ENCODE results near the gene NDUFAF4.

DNA sequence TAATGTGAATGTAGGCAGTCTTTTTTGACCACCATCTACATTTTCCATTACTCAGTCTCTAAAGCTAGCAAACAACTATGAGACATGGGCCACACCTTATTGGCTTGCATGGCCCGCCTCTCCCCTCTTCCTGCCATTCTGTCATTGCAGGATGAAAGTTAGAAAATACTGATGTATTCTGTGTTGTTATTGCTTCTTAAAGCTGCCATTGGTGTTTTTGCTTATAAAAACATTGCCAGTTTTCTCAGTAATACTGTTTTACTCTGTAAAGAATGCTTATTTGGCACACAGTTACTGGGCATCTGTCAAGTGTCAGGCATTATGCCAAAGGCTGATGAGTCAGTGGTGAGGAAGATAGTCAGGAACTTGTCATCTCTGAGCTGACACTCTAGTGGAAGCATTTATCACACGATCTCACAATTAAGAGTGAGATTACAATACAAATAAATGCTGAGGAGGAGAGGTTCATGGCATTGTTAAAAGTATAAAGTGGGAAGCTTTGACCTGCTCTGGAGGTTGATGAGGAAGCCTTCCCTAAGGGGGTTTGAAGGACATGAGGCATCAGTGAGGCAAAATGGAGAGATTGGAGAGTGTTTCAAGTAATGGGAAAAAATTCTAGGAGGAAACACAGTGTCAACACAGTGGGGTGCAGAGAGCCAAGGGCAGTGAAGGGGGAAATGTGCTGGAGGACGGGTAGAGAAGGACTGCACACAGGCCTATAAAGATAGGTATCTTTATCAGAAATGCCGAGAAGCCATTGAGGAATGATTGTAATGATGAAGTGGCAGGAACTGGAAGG, 41.5 kb upstream of the NDUFAF4 start:
- no peak for TF ChIP-seq SIN3A (conservative IDR thresholded peaks at IDR 0.05 in 1 of 2, IDR thresholded peaks at IDR 0.05 in 1 of 2; ENCODE audit: low read depth in 1 of 2, low read length in 2 of 2)
- no peak for TF ChIP-seq HDAC2 (IDR thresholded peaks at IDR 0.05; ENCODE audit: borderline replicate concordance in 1 of 2, low read depth in 2 of 2, low read length in 2 of 2)
- TF ChIP-seq HDAC6 (IDR thresholded peaks at IDR 0.05; ENCODE audit: low read depth, low read length), result no peak
- no peak for TF ChIP-seq CREB1 (IDR thresholded peaks at IDR 0.05)
- no peak for TF ChIP-seq SP1 (IDR thresholded peaks at IDR 0.05; ENCODE audit: low read depth, low read length)
- no peak for TF ChIP-seq JUN (IDR thresholded peaks at IDR 0.05; ENCODE audit: low read depth, low read length)
- TF ChIP-seq, protein P1, sequence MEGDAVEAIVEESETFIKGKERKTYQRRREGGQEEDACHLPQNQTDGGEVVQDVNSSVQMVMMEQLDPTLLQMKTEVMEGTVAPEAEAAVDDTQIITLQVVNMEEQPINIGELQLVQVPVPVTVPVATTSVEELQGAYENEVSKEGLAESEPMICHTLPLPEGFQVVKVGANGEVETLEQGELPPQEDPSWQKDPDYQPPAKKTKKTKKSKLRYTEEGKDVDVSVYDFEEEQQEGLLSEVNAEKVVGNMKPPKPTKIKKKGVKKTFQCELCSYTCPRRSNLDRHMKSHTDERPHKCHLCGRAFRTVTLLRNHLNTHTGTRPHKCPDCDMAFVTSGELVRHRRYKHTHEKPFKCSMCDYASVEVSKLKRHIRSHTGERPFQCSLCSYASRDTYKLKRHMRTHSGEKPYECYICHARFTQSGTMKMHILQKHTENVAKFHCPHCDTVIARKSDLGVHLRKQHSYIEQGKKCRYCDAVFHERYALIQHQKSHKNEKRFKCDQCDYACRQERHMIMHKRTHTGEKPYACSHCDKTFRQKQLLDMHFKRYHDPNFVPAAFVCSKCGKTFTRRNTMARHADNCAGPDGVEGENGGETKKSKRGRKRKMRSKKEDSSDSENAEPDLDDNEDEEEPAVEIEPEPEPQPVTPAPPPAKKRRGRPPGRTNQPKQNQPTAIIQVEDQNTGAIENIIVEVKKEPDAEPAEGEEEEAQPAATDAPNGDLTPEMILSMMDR (IDR thresholded peaks at IDR 0.05; ENCODE audit: control extremely low read depth in 1 of 3, insufficient read depth in 1 of 3, low read depth in 1 of 3, low read length in 3 of 3), result no peak
- no peak for TF ChIP-seq EZH2 (IDR thresholded peaks at IDR 0.05; ENCODE audit: low read depth, low read length, severe bottlenecking)
- TF ChIP-seq CHD2 (IDR thresholded peaks at IDR 0.05; ENCODE audit: low read length), result no peak
- no peak for TF ChIP-seq POLR2A (IDR thresholded peaks at IDR 0.05; ENCODE audit: control extremely low read depth in 1 of 2, low read depth in 2 of 2, low read length in 2 of 2)
- TF ChIP-seq TBP (IDR thresholded peaks at IDR 0.05; ENCODE audit: low read depth, low read length), result no peak
- TF ChIP-seq, protein P2, sequence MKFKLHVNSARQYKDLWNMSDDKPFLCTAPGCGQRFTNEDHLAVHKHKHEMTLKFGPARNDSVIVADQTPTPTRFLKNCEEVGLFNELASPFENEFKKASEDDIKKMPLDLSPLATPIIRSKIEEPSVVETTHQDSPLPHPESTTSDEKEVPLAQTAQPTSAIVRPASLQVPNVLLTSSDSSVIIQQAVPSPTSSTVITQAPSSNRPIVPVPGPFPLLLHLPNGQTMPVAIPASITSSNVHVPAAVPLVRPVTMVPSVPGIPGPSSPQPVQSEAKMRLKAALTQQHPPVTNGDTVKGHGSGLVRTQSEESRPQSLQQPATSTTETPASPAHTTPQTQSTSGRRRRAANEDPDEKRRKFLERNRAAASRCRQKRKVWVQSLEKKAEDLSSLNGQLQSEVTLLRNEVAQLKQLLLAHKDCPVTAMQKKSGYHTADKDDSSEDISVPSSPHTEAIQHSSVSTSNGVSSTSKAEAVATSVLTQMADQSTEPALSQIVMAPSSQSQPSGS (IDR thresholded peaks at IDR 0.05; ENCODE audit: low read length), result no peak
- TF ChIP-seq, protein P3, sequence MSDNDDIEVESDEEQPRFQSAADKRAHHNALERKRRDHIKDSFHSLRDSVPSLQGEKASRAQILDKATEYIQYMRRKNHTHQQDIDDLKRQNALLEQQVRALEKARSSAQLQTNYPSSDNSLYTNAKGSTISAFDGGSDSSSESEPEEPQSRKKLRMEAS (IDR thresholded peaks at IDR 0.05), result no peak

Measured in H1 (cell line).